GM12865 (cell line): ENCODE results near the gene EMILIN1.

Source experiments
- DNase-seq: peaks from one replicate; pipeline ENCODE4 v3.0.0; 2010; ENCODE audit warnings: low read depth
- H3K4me3 ChIP-seq: 2 replicates; pipeline ENCODE4 v1.5.1; 2011; ENCODE audit warnings: mild to moderate bottlenecking, low read depth, low read length, control low read depth
- TF ChIP-seq, protein P1 (sequence below): IDR thresholded peaks from 2 replicates; pipeline ENCODE4 v1.5.1; 2011; ENCODE audit warnings: low read length, control low read depth, low read depth, inconsistent platforms; ENCODE audit not compliant: insufficient read depth; ENCODE audit errors: missing control alignments

Gene EMILIN1

DNA sequence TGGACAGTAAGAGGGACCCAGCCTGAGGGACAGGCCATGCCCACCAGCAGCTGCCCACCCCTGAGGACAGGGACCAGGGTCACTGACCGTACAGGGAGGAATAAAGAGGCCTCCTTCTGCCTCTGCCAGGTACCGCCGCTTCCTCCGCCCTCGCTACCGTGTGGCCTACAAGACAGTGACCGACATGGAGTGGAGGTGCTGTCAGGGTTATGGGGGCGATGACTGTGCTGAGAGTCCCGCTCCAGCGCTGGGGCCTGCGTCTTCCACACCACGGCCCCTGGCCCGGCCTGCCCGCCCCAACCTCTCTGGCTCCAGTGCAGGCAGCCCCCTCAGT is 2.2 kb downstream of the EMILIN1 start:
- no peak overlapping the region for H3K4me3 ChIP-seq
- TF ChIP-seq, protein P1, sequence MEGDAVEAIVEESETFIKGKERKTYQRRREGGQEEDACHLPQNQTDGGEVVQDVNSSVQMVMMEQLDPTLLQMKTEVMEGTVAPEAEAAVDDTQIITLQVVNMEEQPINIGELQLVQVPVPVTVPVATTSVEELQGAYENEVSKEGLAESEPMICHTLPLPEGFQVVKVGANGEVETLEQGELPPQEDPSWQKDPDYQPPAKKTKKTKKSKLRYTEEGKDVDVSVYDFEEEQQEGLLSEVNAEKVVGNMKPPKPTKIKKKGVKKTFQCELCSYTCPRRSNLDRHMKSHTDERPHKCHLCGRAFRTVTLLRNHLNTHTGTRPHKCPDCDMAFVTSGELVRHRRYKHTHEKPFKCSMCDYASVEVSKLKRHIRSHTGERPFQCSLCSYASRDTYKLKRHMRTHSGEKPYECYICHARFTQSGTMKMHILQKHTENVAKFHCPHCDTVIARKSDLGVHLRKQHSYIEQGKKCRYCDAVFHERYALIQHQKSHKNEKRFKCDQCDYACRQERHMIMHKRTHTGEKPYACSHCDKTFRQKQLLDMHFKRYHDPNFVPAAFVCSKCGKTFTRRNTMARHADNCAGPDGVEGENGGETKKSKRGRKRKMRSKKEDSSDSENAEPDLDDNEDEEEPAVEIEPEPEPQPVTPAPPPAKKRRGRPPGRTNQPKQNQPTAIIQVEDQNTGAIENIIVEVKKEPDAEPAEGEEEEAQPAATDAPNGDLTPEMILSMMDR: no peak
- no peak for DNase-seq

DNA sequence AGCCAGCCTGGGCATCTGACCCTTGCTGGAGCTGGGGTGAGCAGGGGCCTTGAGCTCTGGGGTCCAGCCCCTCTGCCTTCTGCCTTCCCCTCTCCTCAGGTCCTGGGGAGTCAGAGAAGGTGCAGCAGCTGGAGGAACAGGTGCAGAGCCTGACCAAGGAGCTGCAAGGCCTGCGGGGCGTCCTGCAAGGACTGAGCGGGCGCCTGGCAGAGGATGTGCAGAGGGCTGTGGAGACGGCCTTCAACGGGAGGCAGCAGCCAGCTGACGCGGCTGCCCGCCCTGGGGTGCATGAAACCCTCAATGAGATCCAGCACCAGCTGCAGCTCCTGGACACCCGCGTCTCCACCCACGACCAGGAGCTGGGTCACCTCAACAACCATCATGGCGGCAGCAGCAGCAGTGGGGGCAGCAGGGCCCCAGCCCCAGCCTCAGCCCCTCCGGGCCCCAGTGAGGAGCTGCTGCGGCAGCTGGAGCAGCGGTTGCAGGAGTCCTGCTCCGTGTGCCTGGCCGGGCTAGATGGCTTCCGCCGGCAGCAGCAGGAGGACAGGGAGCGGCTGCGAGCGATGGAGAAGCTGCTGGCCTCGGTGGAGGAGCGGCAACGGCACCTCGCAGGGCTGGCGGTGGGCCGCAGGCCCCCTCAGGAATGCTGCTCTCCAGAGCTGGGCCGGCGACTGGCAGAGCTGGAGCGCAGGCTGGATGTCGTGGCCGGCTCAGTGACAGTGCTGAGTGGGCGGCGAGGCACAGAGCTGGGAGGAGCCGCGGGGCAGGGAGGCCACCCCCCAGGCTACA is 3.8 kb downstream of the EMILIN1 start:
- DNase-seq: no peak
- TF ChIP-seq, protein P1: no peak
- H3K4me3 ChIP-seq: no peak overlapping the region; the same call in 1 of the 2 replicates

DNA sequence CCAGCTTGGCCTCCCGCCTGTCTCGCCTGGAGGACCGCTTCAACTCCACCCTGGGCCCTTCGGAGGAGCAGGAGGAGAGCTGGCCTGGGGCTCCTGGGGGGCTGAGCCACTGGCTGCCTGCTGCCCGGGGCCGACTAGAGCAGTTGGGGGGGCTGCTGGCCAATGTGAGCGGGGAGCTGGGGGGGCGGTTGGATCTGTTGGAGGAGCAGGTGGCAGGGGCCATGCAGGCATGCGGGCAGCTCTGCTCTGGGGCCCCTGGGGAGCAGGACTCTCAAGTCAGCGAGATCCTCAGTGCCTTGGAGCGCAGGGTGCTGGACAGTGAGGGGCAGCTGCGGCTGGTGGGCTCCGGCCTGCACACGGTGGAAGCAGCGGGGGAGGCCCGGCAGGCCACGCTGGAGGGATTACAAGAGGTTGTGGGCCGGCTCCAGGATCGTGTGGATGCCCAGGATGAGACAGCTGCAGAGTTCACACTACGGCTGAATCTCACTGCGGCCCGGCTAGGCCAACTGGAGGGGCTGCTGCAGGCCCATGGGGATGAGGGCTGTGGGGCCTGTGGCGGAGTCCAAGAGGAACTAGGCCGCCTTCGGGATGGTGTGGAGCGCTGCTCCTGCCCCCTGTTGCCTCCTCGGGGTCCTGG is 4.5 kb downstream of the EMILIN1 start:
- TF ChIP-seq, protein P1: no peak
- no peak overlapping the region for H3K4me3 ChIP-seq
- no peak for DNase-seq

DNA sequence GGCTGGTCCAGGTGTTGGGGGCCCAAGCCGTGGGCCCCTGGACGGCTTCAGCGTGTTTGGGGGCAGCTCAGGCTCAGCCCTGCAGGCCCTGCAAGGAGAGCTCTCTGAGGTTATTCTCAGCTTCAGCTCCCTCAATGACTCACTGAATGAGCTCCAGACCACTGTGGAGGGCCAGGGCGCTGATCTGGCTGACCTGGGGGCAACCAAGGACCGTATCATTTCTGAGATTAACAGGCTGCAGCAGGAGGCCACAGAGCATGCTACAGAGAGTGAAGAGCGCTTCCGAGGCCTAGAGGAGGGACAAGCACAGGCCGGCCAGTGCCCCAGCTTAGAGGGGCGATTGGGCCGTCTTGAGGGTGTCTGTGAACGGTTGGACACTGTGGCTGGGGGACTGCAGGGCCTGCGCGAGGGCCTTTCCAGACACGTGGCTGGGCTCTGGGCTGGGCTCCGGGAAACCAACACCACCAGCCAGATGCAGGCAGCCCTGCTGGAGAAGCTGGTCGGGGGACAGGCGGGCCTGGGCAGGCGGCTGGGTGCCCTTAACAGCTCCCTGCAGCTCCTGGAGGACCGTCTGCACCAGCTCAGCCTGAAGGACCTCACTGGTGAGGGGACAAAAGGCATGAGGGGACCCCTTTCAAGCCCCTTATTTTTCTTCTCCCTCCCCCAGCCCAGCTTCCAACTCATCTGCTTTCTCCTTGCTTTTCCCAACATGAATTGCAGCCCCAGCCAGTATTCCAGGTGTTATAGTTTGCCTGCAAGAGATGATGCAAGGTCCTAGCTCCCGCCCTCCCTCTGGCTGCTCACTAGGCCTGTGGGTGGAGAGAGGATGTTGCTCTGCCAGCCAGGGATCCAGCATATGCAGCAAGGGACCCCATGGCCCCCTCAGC is 5.2 kb downstream of the EMILIN1 start:
- TF ChIP-seq, protein P1: no peak
- H3K4me3 ChIP-seq: no peak overlapping the region
- DNase-seq: no peak

DNA sequence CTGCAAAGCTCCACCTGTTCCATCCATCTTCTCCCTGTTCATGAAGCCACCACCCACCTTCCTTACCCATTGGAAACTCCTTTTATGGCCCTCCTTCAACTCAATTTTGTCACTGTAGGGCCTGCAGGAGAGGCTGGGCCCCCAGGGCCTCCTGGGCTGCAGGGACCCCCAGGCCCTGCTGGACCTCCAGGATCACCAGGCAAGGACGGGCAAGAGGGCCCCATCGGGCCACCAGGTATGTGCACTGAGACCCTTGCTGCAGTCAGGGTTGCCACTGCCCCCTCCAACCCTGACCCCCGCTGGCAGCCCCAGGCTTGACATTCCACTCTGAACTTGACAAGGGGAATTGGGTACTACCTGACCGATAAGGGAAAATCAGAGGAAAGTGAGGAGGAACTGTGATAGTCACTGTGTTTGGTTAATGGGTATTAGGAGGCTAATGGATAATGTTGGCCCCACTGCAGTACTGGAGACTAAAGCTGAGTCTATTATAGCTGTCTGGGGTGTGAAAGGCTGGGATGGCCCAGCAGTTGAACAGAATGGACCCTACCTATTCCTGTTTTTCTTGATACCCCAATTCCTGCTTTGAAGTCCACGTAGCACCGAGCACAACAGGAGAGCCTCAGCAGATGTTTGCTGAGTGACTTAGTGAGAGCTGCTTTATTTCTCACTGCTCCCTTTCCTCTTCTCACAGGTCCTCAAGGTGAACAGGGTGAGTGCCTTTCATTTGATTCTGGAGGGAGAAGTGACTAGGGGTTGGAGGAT is 6.1 kb downstream of the EMILIN1 start:
- TF ChIP-seq, protein P1: no peak
- DNase-seq: no peak
- H3K4me3 ChIP-seq: no peak overlapping the region

DNA sequence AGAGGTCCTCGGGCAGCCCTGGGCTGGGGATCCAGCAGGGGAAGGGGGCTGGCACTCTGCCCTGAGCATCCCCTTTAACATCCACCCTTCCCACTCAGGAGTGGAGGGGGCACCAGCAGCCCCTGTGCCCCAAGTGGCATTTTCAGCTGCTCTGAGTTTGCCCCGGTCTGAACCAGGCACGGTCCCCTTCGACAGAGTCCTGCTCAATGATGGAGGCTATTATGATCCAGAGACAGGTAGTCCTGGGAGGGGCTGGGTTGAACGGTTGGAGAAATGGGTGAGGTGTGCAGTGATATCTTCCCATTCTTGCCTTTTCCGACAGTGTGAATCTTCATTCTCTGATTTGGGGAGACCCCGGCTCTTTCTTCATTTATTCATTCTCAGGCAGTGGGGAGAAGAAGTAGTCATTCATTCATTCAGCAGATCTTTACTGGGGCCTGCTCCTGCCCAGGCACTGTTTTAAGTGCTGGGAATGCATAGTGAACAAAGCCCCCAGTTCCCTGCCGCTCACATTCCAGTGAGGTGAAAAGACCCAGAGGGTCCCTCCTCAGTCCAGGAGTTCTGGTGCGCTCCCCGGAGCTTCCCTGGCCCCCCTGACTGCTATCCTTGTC is 6.8 kb downstream of the EMILIN1 start:
- TF ChIP-seq, protein P1: no peak
- H3K4me3 ChIP-seq: peak overlapping the region; percentile 79
- no peak for DNase-seq
